UCSD-AML1 (cell line): Measurements from ENCODE around the gene HTR3E.

ENCODE experiments used
- DNase-seq: peaks from one replicate; lab custom pipeline; 2025; ENCODE audit not compliant: unreplicated experiment; lab: John Stamatoyannopoulos, UW

HTR3E gene

DNA sequence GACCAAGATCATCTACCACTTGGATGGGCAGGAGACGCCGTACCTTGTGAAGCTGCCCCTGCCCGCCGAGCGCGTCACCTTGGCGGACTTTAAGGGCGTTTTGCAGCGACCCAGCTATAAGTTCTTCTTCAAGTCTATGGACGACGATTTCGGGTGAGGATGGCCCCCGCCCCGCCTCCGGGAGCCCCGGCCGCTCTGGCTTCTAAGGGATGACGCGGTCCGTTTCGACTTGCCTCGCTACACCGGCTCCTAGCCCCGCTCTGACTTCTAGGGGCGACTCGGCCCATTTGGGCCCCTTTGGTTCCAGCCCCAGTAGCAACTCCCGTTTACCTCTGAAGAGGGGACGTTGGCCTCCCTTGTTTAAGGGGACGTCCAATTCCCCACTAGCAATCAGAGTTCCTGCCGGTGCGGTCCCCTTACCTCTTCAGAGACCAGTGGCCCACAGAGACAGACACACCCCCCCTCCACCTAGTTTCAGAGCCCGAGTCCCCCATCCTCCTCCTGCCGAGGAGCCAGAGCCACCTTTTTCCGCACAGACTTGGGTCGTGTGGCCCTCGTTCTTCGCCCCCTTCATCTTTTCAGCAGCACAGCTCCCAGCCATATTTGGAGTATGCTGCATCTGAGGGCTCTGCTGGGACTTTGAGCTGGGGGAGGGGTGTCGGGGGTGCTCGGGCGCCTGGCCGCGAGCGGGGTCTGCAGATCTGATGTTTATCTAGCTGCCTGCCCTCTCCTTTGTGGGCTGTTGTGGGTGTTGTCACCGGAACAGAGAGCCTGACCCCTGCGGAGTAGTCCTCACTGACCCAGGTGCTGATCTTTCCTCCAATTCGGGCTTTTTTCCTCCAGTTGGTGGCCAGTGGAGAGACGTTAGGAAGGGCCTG, 59.0 kb downstream of the HTR3E start:
- DNase-seq: peak; percentile 40

GRCh38 chr3:184156522-184156955, 59.7 kb downstream of the HTR3E start:
- peak; percentile 31 for DNase-seq
